Suprapubic skin (tissue), 4 donors: ENCODE measurements around the gene DIABLO.

ENCODE experiments used
- EP300 ChIP-seq: sonication (generic); formaldehyde crosslinking; IDR thresholded peaks from one replicate; pipeline ENCODE4 v1.6.1; 2017; ENCODE audit warnings: antibody characterized with exemption
- POLR2A ChIP-seq, 2 donors: fragments of 450-650 bp; IDR thresholded peaks; one replicate each; pipeline ENCODE4 v1.6.1; 2017; ENCODE audit warnings: antibody characterized with exemption in 2 of 2, mild to moderate bottlenecking in 2 of 2, moderate library complexity in 2 of 2
- POLR2AphosphoS5 ChIP-seq, 3 donors: sonication (generic); formaldehyde crosslinking; IDR thresholded peaks; one replicate each; pipeline ENCODE4 v1.6.1; 2017; ENCODE audit warnings: antibody characterized with exemption in 3 of 3
- TF ChIP-seq, protein P1 (sequence below), 2 donors: fragments of 200-600 bp in 1 of 2; fragments of 450-650 bp in 1 of 2; sonication (generic) in 1 of 2; IDR thresholded peaks; one replicate each; pipeline ENCODE4 v1.5.1; 2016 to 2019; ENCODE audit warnings: antibody characterized with exemption in 2 of 2, mild to moderate bottlenecking in 1 of 2, moderate library complexity in 1 of 2

DNA sequence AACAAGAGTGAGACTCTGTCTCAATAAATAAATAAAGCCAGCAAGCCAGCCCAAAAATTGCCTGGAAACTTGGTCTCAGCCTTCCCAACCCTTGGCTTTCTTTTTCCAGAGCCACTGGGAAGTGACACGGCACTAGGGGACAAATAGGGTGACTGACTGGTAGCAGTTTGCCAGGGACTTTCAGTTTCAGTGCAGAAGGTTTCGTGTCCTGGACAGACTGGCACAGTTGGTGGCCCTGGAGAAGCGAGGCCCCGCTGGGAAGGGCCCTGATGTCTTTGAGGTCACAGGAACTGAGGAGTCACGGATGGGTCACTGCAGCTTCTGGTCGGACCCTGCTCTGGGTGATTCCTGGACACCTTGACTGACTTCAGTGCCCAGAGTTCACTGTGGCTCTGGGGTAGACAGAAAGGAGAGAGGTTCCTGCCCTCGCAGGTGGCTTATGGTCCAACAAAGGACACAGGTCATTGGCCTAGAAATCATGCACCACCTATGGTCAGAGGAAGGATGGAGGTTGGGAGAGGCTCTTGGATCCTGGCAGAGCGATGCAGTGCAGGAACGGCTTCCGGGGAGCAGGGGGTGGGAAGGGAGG, 40.3 kb downstream of the DIABLO start:
- TF ChIP-seq, protein P1, sequence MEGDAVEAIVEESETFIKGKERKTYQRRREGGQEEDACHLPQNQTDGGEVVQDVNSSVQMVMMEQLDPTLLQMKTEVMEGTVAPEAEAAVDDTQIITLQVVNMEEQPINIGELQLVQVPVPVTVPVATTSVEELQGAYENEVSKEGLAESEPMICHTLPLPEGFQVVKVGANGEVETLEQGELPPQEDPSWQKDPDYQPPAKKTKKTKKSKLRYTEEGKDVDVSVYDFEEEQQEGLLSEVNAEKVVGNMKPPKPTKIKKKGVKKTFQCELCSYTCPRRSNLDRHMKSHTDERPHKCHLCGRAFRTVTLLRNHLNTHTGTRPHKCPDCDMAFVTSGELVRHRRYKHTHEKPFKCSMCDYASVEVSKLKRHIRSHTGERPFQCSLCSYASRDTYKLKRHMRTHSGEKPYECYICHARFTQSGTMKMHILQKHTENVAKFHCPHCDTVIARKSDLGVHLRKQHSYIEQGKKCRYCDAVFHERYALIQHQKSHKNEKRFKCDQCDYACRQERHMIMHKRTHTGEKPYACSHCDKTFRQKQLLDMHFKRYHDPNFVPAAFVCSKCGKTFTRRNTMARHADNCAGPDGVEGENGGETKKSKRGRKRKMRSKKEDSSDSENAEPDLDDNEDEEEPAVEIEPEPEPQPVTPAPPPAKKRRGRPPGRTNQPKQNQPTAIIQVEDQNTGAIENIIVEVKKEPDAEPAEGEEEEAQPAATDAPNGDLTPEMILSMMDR (IDR thresholded peaks at IDR 0.05) = no peak
- TF ChIP-seq POLR2AphosphoS5 (IDR thresholded peaks at IDR 0.05) (no peak), POLR2A (IDR thresholded peaks at IDR 0.05) (no peak), EP300 (no peak)
